ENCODE data around the gene ZBTB33.

The ZBTB33 gene

DNA sequence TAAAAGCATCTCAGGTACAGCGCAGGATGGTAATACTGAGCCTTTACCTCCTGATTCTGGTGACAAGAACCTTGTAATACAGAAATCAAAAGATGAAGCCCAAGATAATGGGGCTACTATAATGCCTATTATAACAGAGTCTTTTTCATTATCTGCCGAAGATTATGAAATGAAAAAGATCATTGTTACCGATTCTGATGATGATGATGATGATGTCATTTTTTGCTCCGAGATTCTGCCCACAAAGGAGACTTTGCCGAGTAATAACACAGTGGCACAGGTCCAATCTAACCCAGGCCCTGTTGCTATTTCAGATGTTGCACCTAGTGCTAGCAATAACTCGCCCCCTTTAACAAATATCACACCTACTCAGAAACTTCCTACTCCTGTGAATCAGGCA, 3.2 kb downstream of the ZBTB33 start:
- no peaks in the 10 kb centered on the region for H4K20me1 ChIP-seq (ENCODE audit: low read depth, low read length)
- H3F3A ChIP-seq (ENCODE audit: insufficient read depth): no peaks in the 10 kb centered on the region
- TF ChIP-seq EZH2phosphoT487 (conservative IDR thresholded peaks at IDR 0.05; ENCODE audit: low read length) (no peak), CTCF (IDR thresholded peaks at IDR 0.05; ENCODE audit: insufficient read depth, low read length, poor library complexity, severe bottlenecking) (no peak)
- 0 out of 2 replicates have a peak, but pooled peaks cover 3% of the 10 kb centered on the region for H3K36me3 ChIP-seq (ENCODE audit: low read length)
- H3K4me2 ChIP-seq (ENCODE audit: low read depth, low read length, poor library complexity, severe bottlenecking): no peak overlapping the region
- H2AFZ ChIP-seq (ENCODE audit: low read depth, low read length, severe bottlenecking): no peak overlapping the region
- H3K27me3 ChIP-seq (ENCODE audit: low read length): no peaks in the 10 kb centered on the region
- no peaks in the 10 kb centered on the region for H3K9me2 ChIP-seq (replicated peaks; ENCODE audit: insufficient read depth, low read length)
- no peak overlapping the region for H3K4me3 ChIP-seq (ENCODE audit: insufficient read depth, low read length, poor library complexity, severe bottlenecking)
- H3K79me2 ChIP-seq (ENCODE audit: insufficient read depth, low read length): peaks cover 23% of the 10 kb centered on the region
- H3K9ac ChIP-seq (ENCODE audit: low read length): no peak overlapping the region
- H3K27ac ChIP-seq (ENCODE audit: low read depth, low read length): no peak overlapping the region
- H3K9me3 ChIP-seq (ENCODE audit: insufficient read depth, low read length): no peaks in the 10 kb centered on the region

DNA sequence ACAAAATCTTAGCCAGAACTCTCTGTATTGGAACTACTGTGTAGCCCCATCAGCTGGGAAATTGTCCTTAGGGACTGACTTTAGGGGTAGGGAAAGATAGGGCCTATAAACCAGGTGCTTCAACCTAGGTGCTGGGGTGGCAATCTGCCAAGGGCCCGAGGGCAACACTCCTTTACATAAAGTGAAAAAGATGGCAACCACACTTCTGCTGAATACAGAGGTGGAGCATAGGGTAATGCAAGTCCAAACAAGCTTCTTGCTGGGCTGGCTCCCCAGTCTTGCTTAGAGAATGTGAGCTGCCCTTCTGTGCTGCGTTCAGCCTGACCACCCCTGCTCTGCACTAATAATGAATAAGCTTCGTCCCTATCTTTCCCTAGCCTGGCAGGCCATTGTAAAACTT, 9.8 kb downstream of the ZBTB33 start:
- Histone ChIP-seq H3K9me3 (ENCODE audit: insufficient read depth, low read length) (no peaks in the 10 kb centered on the region), H3K27me3 (ENCODE audit: low read length) (no peaks in the 10 kb centered on the region), H3K4me3 (ENCODE audit: insufficient read depth, low read length, poor library complexity, severe bottlenecking) (no peak overlapping the region), H3K79me2 (ENCODE audit: insufficient read depth, low read length) (no peaks in the 10 kb centered on the region), H3K36me3 (ENCODE audit: low read length) (no peaks in the 10 kb centered on the region), H3F3A (ENCODE audit: insufficient read depth) (no peaks in the 10 kb centered on the region), H2AFZ (ENCODE audit: low read depth, low read length, severe bottlenecking) (no peak overlapping the region), H3K4me2 (ENCODE audit: low read depth, low read length, poor library complexity, severe bottlenecking) (no peak overlapping the region), H3K9ac (ENCODE audit: low read length) (no peak overlapping the region), H3K9me2 (replicated peaks; ENCODE audit: insufficient read depth, low read length) (no peaks in the 10 kb centered on the region), H4K20me1 (ENCODE audit: low read depth, low read length) (no peaks in the 10 kb centered on the region), H3K27ac (ENCODE audit: low read depth, low read length) (no peak overlapping the region)
- TF ChIP-seq CTCF (IDR thresholded peaks at IDR 0.05; ENCODE audit: insufficient read depth, low read length, poor library complexity, severe bottlenecking) (no peak), EZH2phosphoT487 (conservative IDR thresholded peaks at IDR 0.05; ENCODE audit: low read length) (no peak)

DNA sequence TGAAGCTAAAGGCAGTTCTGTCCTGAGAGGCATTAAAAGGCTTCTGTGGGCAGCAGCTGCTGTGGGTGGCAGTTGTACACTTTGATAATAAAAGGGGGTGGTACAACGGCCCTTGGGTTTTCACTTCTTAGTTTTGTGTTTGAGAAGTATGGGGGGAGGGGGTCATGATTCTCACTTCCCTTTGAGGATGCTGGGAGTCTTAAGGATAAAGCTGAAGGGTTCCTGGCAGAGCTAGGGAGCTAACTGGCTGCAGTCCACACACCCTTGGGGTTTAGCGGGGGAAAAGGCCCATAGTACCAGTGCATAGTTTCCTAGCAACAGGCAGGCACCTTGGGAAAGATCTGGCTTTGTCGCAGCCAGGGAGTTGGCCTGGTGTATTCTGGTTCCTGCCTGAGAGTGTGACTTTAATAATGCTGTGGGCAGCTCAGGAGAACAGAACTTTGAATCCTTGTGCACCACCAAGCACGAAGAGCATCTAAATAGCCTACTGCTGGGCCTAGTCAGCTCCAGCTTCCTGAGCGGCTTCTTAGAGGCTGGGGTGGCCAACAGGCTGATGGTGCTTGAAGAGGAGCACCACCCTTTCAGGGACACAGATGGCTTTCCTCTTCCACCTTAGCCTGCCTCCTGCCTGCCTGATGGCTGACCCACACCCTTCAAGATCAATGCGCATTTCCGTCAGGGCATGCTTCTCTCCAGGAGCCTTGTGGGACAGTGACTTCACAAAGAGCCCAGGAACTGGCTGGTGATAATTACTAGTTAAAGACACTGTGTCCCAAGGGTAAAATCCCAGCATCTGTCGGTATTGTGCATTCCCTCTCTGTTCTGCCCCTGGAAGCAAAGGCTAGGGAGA, 12.5 kb downstream of the ZBTB33 start:
- Histone ChIP-seq H3K36me3 (ENCODE audit: low read length) (no peaks in the 10 kb centered on the region), H2AFZ (ENCODE audit: low read depth, low read length, severe bottlenecking) (no peak overlapping the region), H3K4me2 (ENCODE audit: low read depth, low read length, poor library complexity, severe bottlenecking) (no peak overlapping the region), H4K20me1 (ENCODE audit: low read depth, low read length) (no peaks in the 10 kb centered on the region), H3K27ac (ENCODE audit: low read depth, low read length) (no peak overlapping the region), H3K9me3 (ENCODE audit: insufficient read depth, low read length) (no peaks in the 10 kb centered on the region), H3K9me2 (replicated peaks; ENCODE audit: insufficient read depth, low read length) (no peaks in the 10 kb centered on the region), H3F3A (ENCODE audit: insufficient read depth) (no peaks in the 10 kb centered on the region), H3K27me3 (ENCODE audit: low read length) (no peaks in the 10 kb centered on the region), H3K4me3 (ENCODE audit: insufficient read depth, low read length, poor library complexity, severe bottlenecking) (no peak overlapping the region), H3K9ac (ENCODE audit: low read length) (no peak overlapping the region), H3K79me2 (ENCODE audit: insufficient read depth, low read length) (no peaks in the 10 kb centered on the region)
- TF ChIP-seq EZH2phosphoT487 (conservative IDR thresholded peaks at IDR 0.05; ENCODE audit: low read length) (no peak), CTCF (IDR thresholded peaks at IDR 0.05; ENCODE audit: insufficient read depth, low read length, poor library complexity, severe bottlenecking) (no peak)

All from SU-DHL-6 (cell line).